ENCODE data around the gene DMBX1. TPM values are rescaled to one million over a fixed set of nuclear protein-coding genes. Genes with fewer than 3 reads are reported as not detected.

DMBX1 gene
- total RNA-seq, 1 experiment from 2014 or later = 2.3 TPM

DNA sequence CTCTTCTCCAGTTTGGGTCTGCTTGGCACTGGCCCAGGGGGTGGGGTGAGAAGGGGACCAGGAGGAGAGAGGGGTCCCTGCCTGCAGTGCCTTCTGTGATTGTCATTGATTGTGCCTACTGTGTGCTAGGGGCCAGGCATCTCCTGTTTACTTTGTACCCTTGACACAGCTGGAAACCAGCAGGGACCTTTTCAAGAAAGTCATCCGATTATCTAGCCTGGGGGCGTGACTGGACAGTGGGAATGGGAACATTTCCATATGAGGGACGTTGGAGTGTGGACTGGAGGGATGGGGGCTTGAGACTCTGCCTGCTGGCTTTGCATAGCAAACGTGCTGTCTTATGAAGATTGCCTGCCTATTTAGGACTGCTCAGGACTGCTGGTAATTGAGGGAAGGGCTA is 19.8 kb upstream of the DMBX1 start:
- no peak overlapping the region for H3K23ac ChIP-seq (ENCODE audit: insufficient read length, low read depth, low read length)
- H2BK15ac ChIP-seq (ENCODE audit: low read depth, low read length) = no peak overlapping the region
- H3K18ac ChIP-seq (ENCODE audit: insufficient read length, low read depth, low read length) = no peak overlapping the region
- TF ChIP-seq, protein P1, sequence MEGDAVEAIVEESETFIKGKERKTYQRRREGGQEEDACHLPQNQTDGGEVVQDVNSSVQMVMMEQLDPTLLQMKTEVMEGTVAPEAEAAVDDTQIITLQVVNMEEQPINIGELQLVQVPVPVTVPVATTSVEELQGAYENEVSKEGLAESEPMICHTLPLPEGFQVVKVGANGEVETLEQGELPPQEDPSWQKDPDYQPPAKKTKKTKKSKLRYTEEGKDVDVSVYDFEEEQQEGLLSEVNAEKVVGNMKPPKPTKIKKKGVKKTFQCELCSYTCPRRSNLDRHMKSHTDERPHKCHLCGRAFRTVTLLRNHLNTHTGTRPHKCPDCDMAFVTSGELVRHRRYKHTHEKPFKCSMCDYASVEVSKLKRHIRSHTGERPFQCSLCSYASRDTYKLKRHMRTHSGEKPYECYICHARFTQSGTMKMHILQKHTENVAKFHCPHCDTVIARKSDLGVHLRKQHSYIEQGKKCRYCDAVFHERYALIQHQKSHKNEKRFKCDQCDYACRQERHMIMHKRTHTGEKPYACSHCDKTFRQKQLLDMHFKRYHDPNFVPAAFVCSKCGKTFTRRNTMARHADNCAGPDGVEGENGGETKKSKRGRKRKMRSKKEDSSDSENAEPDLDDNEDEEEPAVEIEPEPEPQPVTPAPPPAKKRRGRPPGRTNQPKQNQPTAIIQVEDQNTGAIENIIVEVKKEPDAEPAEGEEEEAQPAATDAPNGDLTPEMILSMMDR (conservative IDR thresholded peaks at IDR 0.05) = no peak
- no peak overlapping the region for H2AFZ ChIP-seq (ENCODE audit: low read length)
- H3K9ac ChIP-seq (ENCODE audit: extremely low read depth, insufficient read length, low read length) = no peak overlapping the region
- no peak overlapping the region for H3K56ac ChIP-seq (ENCODE audit: insufficient read length, low read depth, low read length)
- no peak overlapping the region for H4K91ac ChIP-seq (ENCODE audit: insufficient read length, low read depth, low read length)
- no peaks in the 10 kb centered on the region for H4K20me1 ChIP-seq (ENCODE audit: control insufficient read depth, insufficient read depth, insufficient read length)
- no peaks in the 10 kb centered on the region; a peak in 1 of 5 replicates for H3K9me3 Mint-ChIP-seq
- H2BK12ac ChIP-seq (ENCODE audit: insufficient read length, low read depth, low read length) = no peak overlapping the region
- H4K5ac ChIP-seq (ENCODE audit: insufficient read length, low read depth, low read length) = no peak overlapping the region
- no peak overlapping the region for H3K4me3 Mint-ChIP-seq
- no peaks in the 10 kb centered on the region for H3K79me1 ChIP-seq (ENCODE audit: insufficient read depth, low read depth, low read length, poor library complexity, severe bottlenecking)
- no peak overlapping the region for H3K27ac Mint-ChIP-seq
- WGBS (ENCODE audit: extremely low coverage, insufficient read length, low lambda C conversion rate) = no CpG with 5 or more reads among the region's 4 CpGs
- peaks cover 18% of the 10 kb centered on the region; the same call in 1 of the 2 replicates for H3K27me3 ChIP-seq (ENCODE audit: insufficient read depth, low read length)
- H3K4me1 ChIP-seq (ENCODE audit: insufficient read depth, low read length) = peaks cover 4% of the 10 kb centered on the region
- no peak overlapping the region; the same call in 1 of the 2 replicates for H3K14ac ChIP-seq (ENCODE audit: insufficient read depth, low read length)
- H4K8ac ChIP-seq (replicated peaks; ENCODE audit: insufficient read length, low read depth, low read length) = no peak overlapping the region
- no peak overlapping the region for H3K4ac ChIP-seq (ENCODE audit: low read depth, low read length)
- H3K36me3 Mint-ChIP-seq (ENCODE audit: insufficient read depth in 1 of 3, low read depth in 3 of 3) = no peaks in the 10 kb centered on the region; a peak in 1 of 7 replicates
- H2AK5ac ChIP-seq (ENCODE audit: insufficient read length, low read length) = no peak overlapping the region
- H3K4me2 ChIP-seq (ENCODE audit: insufficient read depth, insufficient read length, low read length) = no peak overlapping the region
- peaks cover 11% of the 10 kb centered on the region for H3K23me2 ChIP-seq (ENCODE audit: insufficient read length, low read depth, low read length, poor library complexity, severe bottlenecking)
- no peak overlapping the region for H3T11ph ChIP-seq (ENCODE audit: low read length)
- no peak overlapping the region for H2BK20ac ChIP-seq (ENCODE audit: low read depth, low read length, poor library complexity, severe bottlenecking)
- H3K9me3 ChIP-seq (ENCODE audit: control insufficient read depth, low read depth, low read length) = no peaks in the 10 kb centered on the region
- H2BK5ac ChIP-seq (ENCODE audit: insufficient read length, low read length) = no peak overlapping the region
- H2BK120ac ChIP-seq (ENCODE audit: low read depth, low read length, poor library complexity, severe bottlenecking) = no peak overlapping the region
- no peak overlapping the region for H3K27ac ChIP-seq (ENCODE audit: insufficient read length, low read depth, low read length)
- H3K79me2 ChIP-seq (ENCODE audit: insufficient read depth, low read length) = no peaks in the 10 kb centered on the region
- DNase-seq = no peak
- peaks cover 52 to 70% of the 10 kb centered on the region in 2 experiments for H3K4me1 Mint-ChIP-seq
- H3K27me3 Mint-ChIP-seq (ENCODE audit: low read depth) = peaks cover 98% of the 10 kb centered on the region
